ENCODE results near the gene LENG1. TPM values are rescaled to one million over a fixed set of nuclear protein-coding genes. Genes with fewer than 3 reads are reported as not detected.

LENG1 gene
- total and polyA plus RNA-seq, 7 donors = 5.8 to 19.6 (median 10.2) TPM

- Histone ChIP-seq H3K4me1 (peaks cover 27% of the 10 kb centered on the region), H3K27ac (no peak overlapping the region), H3K9me3 (no peaks in the 10 kb centered on the region), H3K4me3 (peak overlapping the region; percentile 89), H3K27me3 (ENCODE audit: insufficient read depth in 3 of 3, low read length in 2 of 3) (peaks cover 0 to 9% (median 0%) of the 10 kb centered on the region in 3 donors), H3K36me3 (ENCODE audit: insufficient read depth in 1 of 2, low read depth in 1 of 2) (peaks cover 2 to 25% of the 10 kb centered on the region in 2 donors)
- DNase-seq = no peak
- ATAC-seq = no peak
- intact Hi-C loops (cut with DNase I) = loop anchor here in 1 of 2 donors (10.0 kb wide), 1 partner anchor 234 kb away; no protein-coding TSS in a partner anchor
- TF ChIP-seq, protein P1, sequence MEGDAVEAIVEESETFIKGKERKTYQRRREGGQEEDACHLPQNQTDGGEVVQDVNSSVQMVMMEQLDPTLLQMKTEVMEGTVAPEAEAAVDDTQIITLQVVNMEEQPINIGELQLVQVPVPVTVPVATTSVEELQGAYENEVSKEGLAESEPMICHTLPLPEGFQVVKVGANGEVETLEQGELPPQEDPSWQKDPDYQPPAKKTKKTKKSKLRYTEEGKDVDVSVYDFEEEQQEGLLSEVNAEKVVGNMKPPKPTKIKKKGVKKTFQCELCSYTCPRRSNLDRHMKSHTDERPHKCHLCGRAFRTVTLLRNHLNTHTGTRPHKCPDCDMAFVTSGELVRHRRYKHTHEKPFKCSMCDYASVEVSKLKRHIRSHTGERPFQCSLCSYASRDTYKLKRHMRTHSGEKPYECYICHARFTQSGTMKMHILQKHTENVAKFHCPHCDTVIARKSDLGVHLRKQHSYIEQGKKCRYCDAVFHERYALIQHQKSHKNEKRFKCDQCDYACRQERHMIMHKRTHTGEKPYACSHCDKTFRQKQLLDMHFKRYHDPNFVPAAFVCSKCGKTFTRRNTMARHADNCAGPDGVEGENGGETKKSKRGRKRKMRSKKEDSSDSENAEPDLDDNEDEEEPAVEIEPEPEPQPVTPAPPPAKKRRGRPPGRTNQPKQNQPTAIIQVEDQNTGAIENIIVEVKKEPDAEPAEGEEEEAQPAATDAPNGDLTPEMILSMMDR (IDR thresholded peaks at IDR 0.05) = no peak
- 41 to 49% (median 48%) methylated on average over 12 to 13 of the region's 13 CpGs for WGBS, 3 donors
These were observed 1.3 kb upstream of the LENG1 start for GRCh38 chr19:54160854-54161253.

- Histone ChIP-seq H3K4me1 (peaks cover 27% of the 10 kb centered on the region), H3K36me3 (ENCODE audit: insufficient read depth in 1 of 2, low read depth in 1 of 2) (peaks cover 6 to 31% of the 10 kb centered on the region in 2 donors), H3K27ac (peak overlapping the region; percentile 82), H3K9me3 (no peaks in the 10 kb centered on the region), H3K4me3 (peak overlapping the region; percentile 89), H3K27me3 (ENCODE audit: insufficient read depth in 3 of 3, low read length in 2 of 3) (peaks cover 0 to 6% (median 0%) of the 10 kb centered on the region in 3 donors)
- TF ChIP-seq, protein P1 (IDR thresholded peaks at IDR 0.05) = no peak
- ATAC-seq = no peak
- intact Hi-C loops (cut with DNase I) = loop anchor here in 1 of 2 donors (10.0 kb wide), 1 partner anchor 235 kb away; no protein-coding TSS in a partner anchor
- no peak for DNase-seq
- 2 to 3% (median 2%) methylated on average over 28 of the region's 28 CpGs for WGBS, 3 donors
These were observed 776 bp upstream of the LENG1 start for GRCh38 chr19:54160182-54160811.

GRCh38 chr19:54158812-54159351 lies 639 bp downstream of the LENG1 start:
- ATAC-seq (no peak), DNase-seq (no peak)
- peak overlapping the region; percentile 89 for H3K4me3 ChIP-seq
- 9% methylated on average over 19 of the region's 19 CpGs for WGBS, 3 donors
- H3K36me3 ChIP-seq (ENCODE audit: insufficient read depth in 1 of 2, low read depth in 1 of 2) = peaks cover 6 to 45% of the 10 kb centered on the region in 2 donors
- intact Hi-C loops (cut with DNase I) = no loop called here
- peaks cover 27% of the 10 kb centered on the region for H3K4me1 ChIP-seq
- TF ChIP-seq, protein P1 (IDR thresholded peaks at IDR 0.05) = no peak
- H3K27ac ChIP-seq = peak overlapping the region; percentile 98
- H3K27me3 ChIP-seq (ENCODE audit: insufficient read depth in 3 of 3, low read length in 2 of 3) = no peaks in the 10 kb centered on the region
- no peaks in the 10 kb centered on the region for H3K9me3 ChIP-seq

- Histone ChIP-seq H3K9me3 (no peaks in the 10 kb centered on the region), H3K27ac (no peak overlapping the region), H3K27me3 (ENCODE audit: insufficient read depth in 3 of 3, low read length in 2 of 3) (no peaks in the 10 kb centered on the region), H3K36me3 (ENCODE audit: insufficient read depth in 1 of 2, low read depth in 1 of 2) (peaks cover 10 to 64% of the 10 kb centered on the region in 2 donors), H3K4me3 (no peak overlapping the region), H3K4me1 (peaks cover 27% of the 10 kb centered on the region)
- TF ChIP-seq, protein P1 (IDR thresholded peaks at IDR 0.05) = no peak
- 91 to 96% (median 96%) methylated on average over 3 of the region's 3 CpGs for WGBS, 3 donors
- DNase-seq (no peak), ATAC-seq (no peak)
- intact Hi-C loops (cut with DNase I) = no loop called here
These were observed 2.6 kb downstream of the LENG1 start for GRCh38 chr19:54156953-54157352.

All from psoas muscle (tissue), 8 donors.